ENCODE measurements around the gene ABCB6.

GRCh38 chr2:219266886-219267285 lies 48.1 kb upstream of the ABCB6 start:
- TF ChIP-seq CTCF (tag by site-specific recombination; IDR thresholded peaks at IDR 0.05) (no peak), YY1 (tag by site-specific recombination; IDR thresholded peaks at IDR 0.05) (no peak), KLF10 (tag by site-specific recombination; IDR thresholded peaks at IDR 0.05) (no peak), ZNF600 (tag by site-specific recombination; IDR thresholded peaks at IDR 0.05) (no peak), ZBTB17 (tag by site-specific recombination; IDR thresholded peaks at IDR 0.05) (no peak), ZNF555 (tag by site-specific recombination; conservative IDR thresholded peaks at IDR 0.05) (no peak), ZBTB6 (tag by site-specific recombination; IDR thresholded peaks at IDR 0.05) (no peak), OVOL3 (tag by site-specific recombination; IDR thresholded peaks at IDR 0.05) (no peak), ZNF629 (tag by site-specific recombination; IDR thresholded peaks at IDR 0.05) (no peak), ATF2 (tag by site-specific recombination; IDR thresholded peaks at IDR 0.05; ENCODE audit: low read depth) (no peak), ZNF112 (tag by site-specific recombination; IDR thresholded peaks at IDR 0.05) (no peak)
- TF ChIP-seq, protein P1, sequence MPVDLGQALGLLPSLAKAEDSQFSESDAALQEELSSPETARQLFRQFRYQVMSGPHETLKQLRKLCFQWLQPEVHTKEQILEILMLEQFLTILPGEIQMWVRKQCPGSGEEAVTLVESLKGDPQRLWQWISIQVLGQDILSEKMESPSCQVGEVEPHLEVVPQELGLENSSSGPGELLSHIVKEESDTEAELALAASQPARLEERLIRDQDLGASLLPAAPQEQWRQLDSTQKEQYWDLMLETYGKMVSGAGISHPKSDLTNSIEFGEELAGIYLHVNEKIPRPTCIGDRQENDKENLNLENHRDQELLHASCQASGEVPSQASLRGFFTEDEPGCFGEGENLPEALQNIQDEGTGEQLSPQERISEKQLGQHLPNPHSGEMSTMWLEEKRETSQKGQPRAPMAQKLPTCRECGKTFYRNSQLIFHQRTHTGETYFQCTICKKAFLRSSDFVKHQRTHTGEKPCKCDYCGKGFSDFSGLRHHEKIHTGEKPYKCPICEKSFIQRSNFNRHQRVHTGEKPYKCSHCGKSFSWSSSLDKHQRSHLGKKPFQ (tag by site-specific recombination; IDR thresholded peaks at IDR 0.05): no peak
